K562 (cell line): ENCODE measurements around the gene TCF20. TPM values are rescaled to one million over a fixed set of nuclear protein-coding genes. Genes with fewer than 3 reads are reported as not detected.

Experiments
- ATAC-seq: fragments of 200-7000 bp; cut with Tn5 transposase; 3 replicates; pipeline ENCODE4 v1.9.1; 2020; ENCODE audit warnings: moderate library complexity
- BruUV-seq: library from RNA; stranded (reverse); fragments of 400-500 nt; replicated peaks from 2 replicates; lab custom pipeline; 2021; lab: Mats Ljungman, UMichigan
- CTCF ChIA-PET: fragments of 300-600 bp; formaldehyde crosslinking; extraction: SDS; loops from one replicate; lab custom pipeline; 2021; ENCODE audit warnings: low intra/inter-chr PET ratio; lab: Yijun Ruan, JAX
- POLR2A ChIA-PET: fragments of 300-600, 350-650 bp; sonication (Branson Sonifier 250); formaldehyde crosslinking; extraction: SDS; loops from one replicate; lab custom pipeline; 2021; ENCODE audit warnings: antibody characterized with exemption, inconsistent platforms; lab: Yijun Ruan, JAX
- DNase-seq, 4 experiments: peaks; one replicate each; pipeline versions ENCODE4 v3.0.0 to v3.0.0-alpha.2; 2011 to 2018; ENCODE audit warnings: low spot score in 3 of 4, mixed read lengths in 3 of 4; ENCODE audit errors: extremely low read depth in 1 of 4
- FAIRE-seq: peaks from 2 replicates; lab custom pipeline; 2011; peaks lifted over from hg19 to GRCh38; lab: Jason Lieb, UNC
- H2AFZ ChIP-seq: 2 replicates; pipeline ENCODE4 v1.6.0; 2011; ENCODE audit warnings: low read depth, low read length, control low read depth, inconsistent platforms
- H3K27ac ChIP-seq: fragments of 200-600 bp; 3 replicates; pipeline ENCODE4 v1.8.0; 2011; ENCODE audit warnings: low read depth, mild to moderate bottlenecking, control low read depth, inconsistent platforms, low read length, moderate library complexity, mixed read lengths; ENCODE audit errors: extremely low read depth
- H3K27me3 ChIP-seq, 2 experiments: fragments of 300-600 bp in 1 of 2; 2 replicates in 1 of 2; 3 replicates in 1 of 2; pipeline versions ENCODE4 v1.6.0 to v1.8.0; 2011; ENCODE audit warnings: inconsistent platforms in 2 of 2, low read length in 2 of 2, mild to moderate bottlenecking in 1 of 2, mixed read lengths in 1 of 2, moderate library complexity in 1 of 2; ENCODE audit not compliant: control insufficient read depth in 2 of 2, insufficient read depth in 2 of 2
- H3K36me3 ChIP-seq: fragments of 300-600 bp; 3 replicates; pipeline ENCODE4 v1.8.0; 2011; ENCODE audit warnings: mild to moderate bottlenecking, low read length, inconsistent platforms; ENCODE audit not compliant: control insufficient read depth, insufficient read depth
- H3K4me1 ChIP-seq, 2 experiments: fragments of 200-600 bp in 1 of 2; replicated peaks in 1 of 2; 2 replicates in 1 of 2; 3 replicates in 1 of 2; pipeline versions ENCODE4 v1.5.1 to v1.8.0; 2011; ENCODE audit warnings: inconsistent platforms in 2 of 2, low read length in 2 of 2, mild to moderate bottlenecking in 1 of 2, mixed read lengths in 1 of 2, moderate library complexity in 1 of 2; ENCODE audit not compliant: control insufficient read depth in 2 of 2, insufficient read depth in 2 of 2
- H3K4me2 ChIP-seq: 2 replicates; pipeline ENCODE4 v1.6.1; 2011; ENCODE audit warnings: low read length, control low read depth, inconsistent platforms, mixed read lengths; ENCODE audit not compliant: insufficient read depth
- H3K4me3 ChIP-seq: fragments of 200-600 bp; sonication (generic), shearing (Covaris generic); 2 replicates; pipeline ENCODE4 v1.5.1; 2016; ENCODE audit warnings: control low read depth, inconsistent platforms
- H3K79me2 ChIP-seq: fragments of 200-600 bp; 3 replicates; pipeline ENCODE4 v1.8.0; 2011; ENCODE audit warnings: low read length, inconsistent platforms; ENCODE audit not compliant: control insufficient read depth, insufficient read depth
- H3K9ac ChIP-seq, 2 experiments: 2 replicates each; pipeline versions ENCODE4 v1.6.0 to v1.6.1; 2011; ENCODE audit warnings: low read depth in 2 of 2, low read length in 2 of 2, control low read depth in 1 of 2, inconsistent platforms in 1 of 2, mild to moderate bottlenecking in 1 of 2, mixed read lengths in 1 of 2; ENCODE audit not compliant: insufficient read depth in 1 of 2
- H3K9me1 ChIP-seq: one replicate; pipeline ENCODE4 v1.6.0; 2011; ENCODE audit warnings: inconsistent platforms, mild to moderate bottlenecking, low read length, moderate library complexity; ENCODE audit not compliant: control insufficient read depth, insufficient read depth
- H3K9me3 ChIP-seq: replicated peaks from 2 replicates; pipeline ENCODE4 v1.5.1; 2011; ENCODE audit warnings: low read depth, low read length, inconsistent platforms; ENCODE audit not compliant: control insufficient read depth, insufficient read depth
- H4K20me1 ChIP-seq: replicated peaks from 2 replicates; pipeline ENCODE4 v1.6.1; 2011; ENCODE audit warnings: low read length, inconsistent platforms, mixed read lengths; ENCODE audit not compliant: control insufficient read depth, insufficient read depth
- CBFA2T2 ChIP-seq: fragments of 450-650 bp; conservative IDR thresholded peaks from 2 replicates; pipeline ENCODE4 v1.6.1; 2017; ENCODE audit warnings: mild to moderate bottlenecking
- E2F8 ChIP-seq: fragments of 450-650 bp; IDR thresholded peaks from 2 replicates; pipeline ENCODE4 v1.7.1; 2018; ENCODE audit warnings: mild to moderate bottlenecking, low read depth; ENCODE audit not compliant: partially characterized antibody
- FOS ChIP-seq: IDR thresholded peaks from 3 replicates; pipeline ENCODE4 v1.6.1; 2011; ENCODE audit not compliant: insufficient read length; ENCODE audit errors: extremely low read depth
- FOXA1 ChIP-seq: fragments of 450-650 bp; IDR thresholded peaks from 2 replicates; pipeline ENCODE4 v1.6.1; 2016; ENCODE audit warnings: mild to moderate bottlenecking, borderline replicate concordance
- MAFF ChIP-seq: IDR thresholded peaks from 2 replicates; pipeline ENCODE4 v1.6.1; 2012; ENCODE audit warnings: low read length, improper control_type of control experiment
- RHOXF2B ChIP-seq: fragments of 250-450 bp; sonication (Bioruptor Pico); conservative IDR thresholded peaks from 2 replicates; pipeline ENCODE4 v1.5.1; 2021
- SLC30A9 ChIP-seq: fragments of 250-450 bp; sonication (Bioruptor Pico); IDR thresholded peaks from 2 replicates; pipeline ENCODE4 v1.8.0; 2022; ENCODE audit warnings: mild to moderate bottlenecking, moderate library complexity
- ZBED1 ChIP-seq: IDR thresholded peaks from 2 replicates; pipeline ENCODE4 v1.6.1; 2014
- ZBTB9 ChIP-seq: fragments of 450-650 bp; formaldehyde crosslinking; IDR thresholded peaks from 2 replicates; pipeline ENCODE4 v1.4.0; 2020; ENCODE audit warnings: mild to moderate bottlenecking, moderate library complexity
- ZEB2 ChIP-seq: fragments of 450-650 bp; IDR thresholded peaks from 2 replicates; pipeline ENCODE4 v1.6.1; 2016
- ZKSCAN3 ChIP-seq: fragments of 250-450 bp; sonication (Bioruptor Pico); IDR thresholded peaks from 2 replicates; pipeline ENCODE4 v1.4.0; 2020
- ZNF407 ChIP-seq: fragments of 450-650 bp; IDR thresholded peaks from 2 replicates; pipeline ENCODE4 v1.6.1; 2016; ENCODE audit warnings: low read depth
- ZNF830 ChIP-seq: fragments of 250-450 bp; sonication (Bioruptor Pico); IDR thresholded peaks from 2 replicates; pipeline ENCODE4 v1.5.0; 2021; ENCODE audit warnings: mild to moderate bottlenecking
- WGBS: fragments of 100-300 bp; shearing (Covaris generic); methylation state at CpG from one replicate; pipeline ENCODE4 v1.1.6; 2016; ENCODE audit warnings: low coverage, mixed read lengths; ENCODE audit not compliant: insufficient coverage; ENCODE audit errors: missing lambda C conversion rate; 5-methylcytosine and 5-hydroxymethylcytosine counted together
- in situ Hi-C: fragments of 300-500 bp; cut with MboI; formaldehyde crosslinking; loops from 4 replicates; pipeline ENCODE4 v1.15.0; 2018; ENCODE audit warnings: inconsistent platforms, mixed read lengths
- intact Hi-C: fragments of 100-400 bp; cut with micrococcal nuclease; formaldehyde crosslinking; loops from 2 replicates; pipeline ENCODE4 v1.14.2; 2022
- polyA plus RNA-seq, 8 experiments: library from polyadenylated mRNA; depleted of rRNA in 4 of 8; stranded (reverse) in 5 of 8; unstranded in 3 of 8; fragments of >200 nt; fragmentation: Nextera tagmentation in 2 of 8; fragmentation: Illumina TruSeq in 1 of 8; extraction: Ambion mirVana in 2 of 8; extraction: Trizol in 1 of 8; gene quantifications; 2 replicates each; pipeline versions ENCODE4 v1.2.1 to v1.2.3, GENCODE V29; 2011 to 2014; ENCODE audit warnings: inconsistent platforms in 1 of 8, missing spikeins in 1 of 8
- total RNA-seq, 7 experiments: library from RNA; depleted of rRNA in 6 of 7; stranded (reverse); fragments of >200 nt in 6 of 7; fragmentation: Illumina TruSeq in 2 of 7; extraction: Trizol in 2 of 7; gene quantifications; 2 replicates each; pipeline versions ENCODE4 v1.2.1 to v1.2.3, GENCODE V29; 2011 to 2021; ENCODE audit warnings: low replicate concordance in 1 of 7

Gene TCF20
- total and polyA plus RNA-seq, 9 of the 15 experiments (the other 6 are each of a cell fraction or from before 2014, with no cell fraction given) = 0.35 to 43.6 (median 17.5) TPM

- Histone ChIP-seq H3K27ac (no peak overlapping the region), H3K9me1 (peaks cover 2% of the 10 kb centered on the region), H3K4me3 (no peak overlapping the region), H4K20me1 (peaks cover 6% of the 10 kb centered on the region; the same call in 1 of the 2 replicates), H2AFZ (no peak overlapping the region), H3K27me3 (no peaks in the 10 kb centered on the region; a peak in 1 of 5 replicates), H3K9me3 (no peaks in the 10 kb centered on the region), H3K4me1 (peaks cover 0 to 9% of the 10 kb centered on the region in 2 experiments; a peak in 2 of 5 replicates), H3K4me2 (no peak overlapping the region), H3K9ac (no peak overlapping the region), H3K36me3 (no peaks in the 10 kb centered on the region; the same call in 2 of the 3 replicates), H3K79me2 (no peaks in the 10 kb centered on the region)
- no peak for FAIRE-seq
- in situ Hi-C loops = no loop called here
- no peak for ATAC-seq
- intact Hi-C loops = no loop called here
- WGBS = 40% methylated on average over 4 of the region's 4 CpGs
- CTCF ChIA-PET = no interaction called here
- POLR2A ChIA-PET = no interaction called here
- no peak for DNase-seq
- no TSS peak for BruUV-seq
- TF ChIP-seq SLC30A9 (no peak), ZKSCAN3 (CRISPR knock-in tag) (no peak), FOXA1 (no peak), ZNF830 (CRISPR knock-in tag) (no peak), MAFF (no peak), ZBTB9 (CRISPR knock-in tag) (no peak), ZNF407 (no peak), RHOXF2B (CRISPR knock-in tag) (no peak), FOS (no peak), ZEB2 (no peak), CBFA2T2 (no peak), E2F8 (no peak), ZBED1 (no peak)
Observed at GRCh38 chr22:42277232-42277753, 6.8 kb upstream of the TCF20 start.
